ENCODE measurements around the gene CACNA1C.

CACNA1C gene

GRCh38 chr12:2323532-2324255 lies 270.9 kb downstream of the CACNA1C start:
- no peak for DNase-seq (ENCODE audit: low spot score)

GRCh38 chr12:2324387-2324786 lies 271.6 kb downstream of the CACNA1C start:
- no peak for DNase-seq (ENCODE audit: low spot score)

- no peak for DNase-seq (ENCODE audit: low spot score)
These were observed 272.7 kb downstream of the CACNA1C start for GRCh38 chr12:2325519-2325918.

- DNase-seq (ENCODE audit: low spot score) = no peak
These were observed 273.7 kb downstream of the CACNA1C start for GRCh38 chr12:2326470-2326869.

GRCh38 chr12:2328661-2329060 lies 275.9 kb downstream of the CACNA1C start:
- no peak for DNase-seq (ENCODE audit: low spot score)

GRCh38 chr12:2329661-2330210 lies 276.9 kb downstream of the CACNA1C start:
- DNase-seq (ENCODE audit: low spot score) = no peak

- no peak for DNase-seq (ENCODE audit: low spot score)
These were observed 279.4 kb downstream of the CACNA1C start for GRCh38 chr12:2332236-2332635.

GRCh38 chr12:2332947-2333346 lies 280.2 kb downstream of the CACNA1C start:
- no peak for DNase-seq (ENCODE audit: low spot score)

DNA sequence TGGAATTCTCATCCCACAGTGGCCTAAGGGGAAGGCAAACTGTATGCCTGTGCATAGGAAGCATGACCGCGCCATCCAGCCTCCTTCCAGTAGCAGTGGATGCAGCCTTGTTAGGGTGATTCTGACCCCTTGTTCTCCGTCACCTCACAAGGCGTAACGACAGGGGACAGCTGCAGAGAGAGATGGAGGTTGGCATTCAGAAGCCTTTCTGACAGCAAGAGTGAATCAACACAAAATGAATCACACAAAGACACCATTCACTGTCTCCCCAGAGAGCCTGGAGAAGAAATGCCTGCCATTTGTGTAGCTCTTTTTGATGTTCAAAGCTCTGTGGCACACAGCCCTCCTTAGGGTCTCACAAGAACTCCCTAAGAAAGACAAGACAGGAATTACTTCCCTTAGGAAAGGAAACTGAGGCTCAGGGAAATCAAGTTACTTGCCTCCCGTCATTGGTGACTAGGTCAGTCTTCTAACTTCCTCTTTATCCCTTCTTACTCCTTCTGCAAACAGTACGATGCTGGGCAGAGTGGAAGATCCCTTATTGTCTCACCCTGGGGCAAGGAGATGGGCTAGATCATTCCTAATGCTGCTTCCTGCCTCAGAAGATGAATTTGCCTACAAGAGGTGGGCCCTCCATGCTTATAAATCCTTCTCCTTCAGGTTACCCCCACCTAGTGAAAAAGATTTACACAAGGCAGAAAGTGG lies 280.9 kb downstream of the CACNA1C start:
- no peak for DNase-seq (ENCODE audit: low spot score)

- no peak for DNase-seq (ENCODE audit: low spot score)
These were observed 281.5 kb downstream of the CACNA1C start for GRCh38 chr12:2334271-2334670.

GRCh38 chr12:2334689-2335088 lies 281.9 kb downstream of the CACNA1C start:
- DNase-seq (ENCODE audit: low spot score) = no peak

DNA sequence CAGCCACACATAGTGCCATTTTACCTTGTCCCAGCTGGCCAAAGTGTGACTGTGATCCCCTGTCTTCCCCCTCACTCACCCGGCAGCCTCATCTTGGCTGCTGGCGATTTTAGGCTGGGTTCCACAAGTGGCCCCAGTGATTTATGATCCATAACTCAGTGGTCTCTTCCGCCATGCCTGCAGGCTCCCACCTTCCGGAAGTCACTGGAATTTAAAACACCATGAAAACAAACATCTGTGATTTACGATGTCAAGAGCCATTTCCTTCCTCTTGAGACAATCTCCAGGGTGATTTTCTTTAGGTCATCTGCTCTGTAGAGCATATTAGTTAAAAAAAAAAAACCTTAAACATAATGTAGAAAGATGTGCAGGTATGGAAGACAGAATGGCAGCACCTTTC lies 282.3 kb downstream of the CACNA1C start:
- no peak for DNase-seq (ENCODE audit: low spot score)

GRCh38 chr12:2335513-2335912 lies 282.7 kb downstream of the CACNA1C start:
- no peak for DNase-seq (ENCODE audit: low spot score)

GRCh38 chr12:2335916-2336315 lies 283.1 kb downstream of the CACNA1C start:
- DNase-seq (ENCODE audit: low spot score) = no peak

DNA sequence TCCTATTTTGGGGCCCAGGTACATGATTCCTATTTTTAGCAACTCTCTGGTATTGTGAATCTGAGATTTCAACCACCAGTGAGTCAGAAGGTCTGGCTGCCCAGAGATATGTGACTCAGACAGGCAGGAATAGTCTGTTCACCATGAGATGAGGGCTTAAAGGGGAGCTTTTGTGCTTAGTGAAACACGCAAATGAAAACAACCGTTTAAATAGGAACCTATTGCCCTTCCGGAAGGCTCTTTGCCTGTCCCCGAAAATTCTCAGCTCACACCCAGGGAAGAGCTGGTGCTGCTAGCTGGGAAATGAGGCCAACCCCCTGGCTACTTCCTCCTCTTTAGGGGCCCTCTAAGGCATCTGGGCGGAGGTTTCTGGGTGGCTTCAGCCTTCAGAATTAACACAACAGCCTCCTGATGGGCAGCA lies 283.6 kb downstream of the CACNA1C start:
- DNase-seq (ENCODE audit: low spot score) = no peak

- DNase-seq (ENCODE audit: low spot score) = no peak
These were observed 284.5 kb downstream of the CACNA1C start for GRCh38 chr12:2337031-2338010.

DNA sequence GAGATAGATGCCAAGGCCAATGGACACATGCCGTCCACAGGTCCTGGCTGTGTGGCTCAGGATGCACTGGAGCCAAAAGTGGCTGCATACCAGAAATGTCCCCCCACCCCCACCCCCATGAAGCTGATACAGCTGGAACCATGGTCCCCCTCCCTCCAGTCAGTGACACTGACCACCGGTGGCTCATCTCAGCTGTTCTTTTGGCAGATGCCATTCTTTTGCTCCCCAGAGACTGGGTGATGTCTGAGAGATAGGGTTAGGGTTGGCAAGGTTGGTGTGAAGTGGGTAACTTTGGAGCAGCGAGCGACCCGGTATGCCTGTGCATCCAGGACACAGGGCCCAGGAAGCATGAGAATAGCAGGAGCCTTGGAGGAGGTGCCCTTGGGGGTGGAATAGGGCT lies 285.6 kb downstream of the CACNA1C start:
- no peak for DNase-seq (ENCODE audit: low spot score)

GRCh38 chr12:2338991-2339431 lies 286.2 kb downstream of the CACNA1C start:
- DNase-seq (ENCODE audit: low spot score) = no peak

- DNase-seq (ENCODE audit: low spot score) = no peak
These were observed 288.4 kb downstream of the CACNA1C start for GRCh38 chr12:2341051-2341751.

- no peak for DNase-seq (ENCODE audit: low spot score)
These were observed 289.1 kb downstream of the CACNA1C start for GRCh38 chr12:2341871-2342270.

DNA sequence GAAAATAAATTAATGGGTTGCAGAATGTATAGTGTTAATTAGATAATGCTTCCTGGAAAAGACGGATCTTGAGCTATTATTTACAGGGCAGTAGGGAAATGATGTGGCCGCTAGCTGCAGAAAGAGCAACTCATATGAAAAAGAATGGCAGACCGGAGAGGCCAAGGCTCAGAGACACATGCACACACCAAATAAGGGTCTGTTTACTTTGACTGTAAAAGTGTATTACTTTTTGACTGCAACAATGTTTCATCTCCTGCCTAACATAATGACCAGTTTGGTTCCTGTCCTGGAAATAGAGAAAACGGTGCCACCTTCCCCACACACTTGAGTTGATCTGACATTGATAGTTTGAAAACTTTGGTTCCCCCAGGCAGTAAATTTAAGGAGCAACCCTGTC lies 290.9 kb downstream of the CACNA1C start:
- DNase-seq (ENCODE audit: low spot score) = no peak

GRCh38 chr12:2344476-2344875 lies 291.7 kb downstream of the CACNA1C start:
- no peak for DNase-seq (ENCODE audit: low spot score)

Measured in HuH-7 (cell line).